HepG2 (cell line): Measurements from ENCODE around the gene INO80C. TPM values are rescaled to one million over a fixed set of nuclear protein-coding genes. Genes with fewer than 3 reads are reported as not detected.

ENCODE experiments used
- ATAC-seq: fragments of 200-7000 bp; cut with Tn5 transposase; 3 replicates; pipeline ENCODE4 v1.9.1; 2020; ENCODE audit warnings: mild to moderate bottlenecking, moderate library complexity
- BruUV-seq: library from RNA; stranded (reverse); fragments of 400-500 nt; replicated peaks from 2 replicates; lab custom pipeline; 2021; lab: Mats Ljungman, UMichigan
- CTCF ChIA-PET: fragments of 300-600 bp; formaldehyde crosslinking; extraction: SDS; loops from one replicate; lab custom pipeline; 2021; ENCODE audit warnings: low total read pairs, inconsistent platforms, low intra/inter-chr PET ratio; lab: Yijun Ruan, JAX
- POLR2A ChIA-PET: fragments of 350-600 bp; sonication (Branson Sonifier 250); formaldehyde crosslinking; loops from one replicate; lab custom pipeline; 2020; ENCODE audit warnings: antibody characterized with exemption, inconsistent platforms; lab: Yijun Ruan, JAX
- DNase-seq: peaks from one replicate; pipeline ENCODE4 v3.0.0-alpha.2; 2015; ENCODE audit warnings: low spot score
- FAIRE-seq: peaks from 3 replicates; lab custom pipeline; 2011; peaks lifted over from hg19 to GRCh38; lab: Jason Lieb, UNC
- H2AFZ ChIP-seq: one replicate; pipeline ENCODE4 v1.6.1; 2011; ENCODE audit warnings: low read length, inconsistent platforms
- H3K27ac ChIP-seq: fragments of 300-600 bp; 3 replicates; pipeline ENCODE4 v1.8.0; 2011; ENCODE audit warnings: mixed run types, mild to moderate bottlenecking, mixed read lengths, low read length, inconsistent platforms; ENCODE audit not compliant: insufficient read depth; ENCODE audit errors: extremely low read length
- H3K27me3 ChIP-seq, 2 experiments: fragments of 200-600 bp in 1 of 2; 2 replicates in 1 of 2; 3 replicates in 1 of 2; pipeline versions ENCODE4 v1.6.0 to v1.8.0; 2011; ENCODE audit warnings: low read length in 2 of 2, mild to moderate bottlenecking in 2 of 2, moderate library complexity in 2 of 2, inconsistent platforms in 1 of 2; ENCODE audit not compliant: insufficient read depth in 2 of 2, control insufficient read depth in 1 of 2
- H3K36me3 ChIP-seq, 2 experiments: fragments of 200-600 bp in 1 of 2; replicated peaks in 1 of 2; 2 replicates in 1 of 2; 3 replicates in 1 of 2; pipeline versions ENCODE4 v1.5.1 to v1.8.0; 2011; ENCODE audit warnings: low read length in 2 of 2, inconsistent platforms in 1 of 2; ENCODE audit not compliant: insufficient read depth in 2 of 2, control insufficient read depth in 1 of 2
- H3K4me1 ChIP-seq: 2 replicates; pipeline ENCODE4 v1.5.1; 2012; ENCODE audit warnings: low read length, inconsistent platforms; ENCODE audit not compliant: insufficient read depth
- H3K4me2 ChIP-seq: 2 replicates; pipeline ENCODE4 v1.6.0; 2011; ENCODE audit warnings: low read depth, low read length, inconsistent platforms
- H3K4me3 ChIP-seq, 3 experiments: fragments of 200-600 bp in 1 of 3; sonication (generic), shearing (Covaris generic) in 1 of 3; replicated peaks in 1 of 3; 2 replicates each; pipeline ENCODE4 v1.5.1; 2011 to 2016; ENCODE audit warnings: low read length in 3 of 3, inconsistent platforms in 2 of 3, low read depth in 2 of 3, mild to moderate bottlenecking in 2 of 3, control low read depth in 1 of 3, mixed read lengths in 1 of 3; ENCODE audit not compliant: insufficient read depth in 1 of 3
- H3K79me2 ChIP-seq: one replicate; pipeline ENCODE4 v1.6.1; 2011; ENCODE audit warnings: low read length, inconsistent platforms; ENCODE audit not compliant: insufficient read depth
- H3K9ac ChIP-seq: 2 replicates; pipeline ENCODE4 v1.6.0; 2011; ENCODE audit warnings: mild to moderate bottlenecking, low read depth, low read length, inconsistent platforms; ENCODE audit not compliant: insufficient read depth
- H3K9me3 ChIP-seq: 2 replicates; pipeline ENCODE4 v1.5.1; 2012; ENCODE audit warnings: mild to moderate bottlenecking, low read length
- H4K20me1 ChIP-seq: 2 replicates; pipeline ENCODE4 v1.6.0; 2011; ENCODE audit warnings: inconsistent platforms, mild to moderate bottlenecking, low read length, moderate library complexity; ENCODE audit not compliant: insufficient read depth
- ARID4A ChIP-seq: sonication (generic); formaldehyde crosslinking; IDR thresholded peaks from 2 replicates; pipeline ENCODE4 v1.5.0; 2020; ENCODE audit warnings: mild to moderate bottlenecking, missing genetic modification reagents, borderline replicate concordance
- CBFB ChIP-seq: sonication (generic); formaldehyde crosslinking; IDR thresholded peaks from 2 replicates; pipeline ENCODE4 v1.4.0; 2020; ENCODE audit warnings: missing genetic modification reagents
- KLF15 ChIP-seq: sonication (generic); formaldehyde crosslinking; IDR thresholded peaks from 2 replicates; pipeline ENCODE4 v1.8.1; 2023; ENCODE audit warnings: borderline replicate concordance, mild to moderate bottlenecking, inconsistent platforms, missing genetic modification reagents, mixed read lengths
- NR2F1 ChIP-seq, 2 experiments: fragments of 450-650 bp in 1 of 2; formaldehyde crosslinking in 1 of 2; IDR thresholded peaks; 2 replicates each; pipeline versions ENCODE4 v1.5.0 to v1.6.1; 2016 to 2020; ENCODE audit warnings: mild to moderate bottlenecking in 1 of 2, missing compliant biosample characterization in 1 of 2, missing genetic modification reagents in 1 of 2, moderate library complexity in 1 of 2
- NR2F6 ChIP-seq, 2 experiments: IDR thresholded peaks; 2 replicates each; pipeline ENCODE4 v1.6.1; 2016; ENCODE audit warnings: antibody characterized with exemption in 1 of 2, mild to moderate bottlenecking in 1 of 2
- PHF21A ChIP-seq: sonication (generic); formaldehyde crosslinking; IDR thresholded peaks from 2 replicates; pipeline ENCODE4 v1.5.0; 2020; ENCODE audit warnings: mild to moderate bottlenecking, missing genetic modification reagents
- SP1 ChIP-seq, 2 experiments: fragments of 450-650 bp in 1 of 2; sonication (generic) in 1 of 2; formaldehyde crosslinking in 1 of 2; IDR thresholded peaks; 2 replicates each; pipeline versions ENCODE4 v1.4.0 to v1.6.1; 2016 to 2020; ENCODE audit warnings: missing genetic modification reagents in 1 of 2
- ZC3H4 ChIP-seq: sonication (generic); formaldehyde crosslinking; IDR thresholded peaks from 2 replicates; pipeline ENCODE4 v1.4.0; 2020; ENCODE audit warnings: missing genetic modification reagents, borderline replicate concordance
- ZNF234 ChIP-seq: sonication (generic); formaldehyde crosslinking; conservative IDR thresholded peaks from 2 replicates; pipeline ENCODE4 v1.5.1; 2020; ENCODE audit warnings: mild to moderate bottlenecking, missing genetic modification reagents
- ZNF318 ChIP-seq: sonication (generic); formaldehyde crosslinking; IDR thresholded peaks from 2 replicates; pipeline ENCODE4 v1.4.0; 2020; ENCODE audit warnings: mild to moderate bottlenecking, missing genetic modification reagents
- WGBS: methylation state at CpG from one replicate; pipeline ENCODE4 v1.1.6; 2017; ENCODE audit warnings: low lambda C conversion rate; 5-methylcytosine and 5-hydroxymethylcytosine counted together
- in situ Hi-C: cut with HindIII; loops from 2 replicates; pipeline ENCODE4 v1.10.0; 2017; ENCODE audit warnings: low pct_unique_long_range_greater_than_20kb; ENCODE audit not compliant: extremely low pct_ligation_motif_present
- intact Hi-C: fragments of 100-400 bp; cut with micrococcal nuclease; formaldehyde crosslinking; loops from one replicate; pipeline ENCODE4 v1.10.0; 2022; ENCODE audit not compliant: unreplicated experiment
- polyA plus RNA-seq, 8 experiments: library from polyadenylated mRNA; depleted of rRNA in 3 of 8; stranded (reverse) in 7 of 8; unstranded in 1 of 8; fragments of >200 nt; fragmentation: Illumina TruSeq in 4 of 8; extraction: Trizol in 4 of 8; gene quantifications; 2 replicates each; pipeline versions ENCODE4 v1.2.1 to v1.2.3, GENCODE V29; 2011 to 2016; ENCODE audit warnings: low read depth in 4 of 8, missing spikeins in 1 of 8, mixed read lengths in 1 of 8; ENCODE audit not compliant: insufficient read depth in 1 of 8
- total RNA-seq, 5 experiments: library from RNA; depleted of rRNA; stranded (reverse); fragments of >200 nt; fragmentation: Illumina TruSeq; extraction: Trizol; gene quantifications; 2 replicates each; pipeline ENCODE4 v1.2.3, GENCODE V29; 2016; ENCODE audit warnings: low read depth in 1 of 5

Gene INO80C
- total and polyA plus RNA-seq, 2 of the 13 experiments (the other 11 are each of a cell fraction or from before 2014, with no cell fraction given), result 8.2 to 15.4 TPM

- TF ChIP-seq ZNF318 (CRISPR knock-in tag), result no peak
Observed at GRCh38 chr18:35432565-35433001, 65.2 kb downstream of the INO80C start (continued).

- intact Hi-C loops (no loop called here), in situ Hi-C loops (no loop called here)
- H2AFZ ChIP-seq, result no peak overlapping the region
- DNase-seq (no peak), FAIRE-seq (no peak), ATAC-seq (no peak)
- no peak overlapping the region for H3K9ac ChIP-seq
- ChIA-PET CTCF (no interaction called here), POLR2A (no interaction called here)
- no peak overlapping the region for H3K4me3 ChIP-seq
- no peaks in the 10 kb centered on the region for H3K79me2 ChIP-seq
- H3K9me3 ChIP-seq, result no peaks in the 10 kb centered on the region
- no TSS peak for BruUV-seq
- no peaks in the 10 kb centered on the region for H3K36me3 ChIP-seq
- 37% methylated on average over 6 of the region's 6 CpGs for WGBS
- no peaks in the 10 kb centered on the region for H3K4me1 ChIP-seq
- no peak overlapping the region for H3K4me2 ChIP-seq
- H3K27ac ChIP-seq, result no peak overlapping the region
- no peaks in the 10 kb centered on the region; a peak in 1 of 5 replicates for H3K27me3 ChIP-seq
- H4K20me1 ChIP-seq, result no peaks in the 10 kb centered on the region
- TF ChIP-seq ZC3H4 (no peak), PHF21A (CRISPR knock-in tag) (no peak), ZNF234 (CRISPR knock-in tag) (no peak), SP1 (IDR thresholded peaks at IDR 0.05) (no peak), SP1 (CRISPR knock-in tag; IDR thresholded peaks at IDR 0.05) (no peak), NR2F6 (IDR thresholded peaks at IDR 0.05) (no peak), NR2F6 (CRISPR knock-in tag; IDR thresholded peaks at IDR 0.05) (no peak), ARID4A (CRISPR knock-in tag) (no peak), CBFB (CRISPR knock-in tag) (no peak), KLF15 (CRISPR knock-in tag) (no peak), NR2F1 (CRISPR knock-in tag; IDR thresholded peaks at IDR 0.05) (no peak)
Observed at GRCh38 chr18:35431374-35431741, 66.4 kb downstream of the INO80C start.
